Fibroblast of skin of right quadriceps (primary cell): ENCODE measurements around the gene GOLGA6A.
"Not testable (repeated sequence)": the region's sequence is repeated elsewhere in the genome, so short reads cannot be mapped to it uniquely, and the experiment has no call there.

ENCODE experiments used
- DNase-seq: peaks from one replicate; pipeline ENCODE4 v3.0.0-alpha.2; 2013

GOLGA6A gene

DNA sequence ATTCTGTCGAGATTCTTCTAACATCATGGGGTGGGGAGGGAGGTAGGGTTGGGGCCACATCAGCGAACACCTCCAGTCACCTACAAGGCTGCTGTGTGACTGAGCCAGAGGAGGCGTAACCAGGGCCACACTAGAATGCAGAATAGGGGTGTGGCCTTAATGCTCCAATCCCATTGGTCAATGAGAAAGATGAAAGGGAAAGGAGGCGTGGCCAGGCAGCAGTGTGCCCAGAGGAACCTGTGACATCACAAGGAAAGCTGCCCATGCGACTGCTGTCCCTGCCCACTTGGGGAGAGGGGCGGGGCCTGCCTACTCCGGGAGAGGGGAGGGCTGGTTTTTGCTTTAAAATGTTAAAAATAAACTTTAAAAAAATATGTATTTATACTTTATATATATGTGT is at the start of gene GOLGA6A:
GOLGA6A (minus strand) TSS at position 101 of the 400 bp plus-strand sequence; CDS start at position 60, 41 bp downstream.
- DNase-seq = not testable (repeated sequence)

DNA sequence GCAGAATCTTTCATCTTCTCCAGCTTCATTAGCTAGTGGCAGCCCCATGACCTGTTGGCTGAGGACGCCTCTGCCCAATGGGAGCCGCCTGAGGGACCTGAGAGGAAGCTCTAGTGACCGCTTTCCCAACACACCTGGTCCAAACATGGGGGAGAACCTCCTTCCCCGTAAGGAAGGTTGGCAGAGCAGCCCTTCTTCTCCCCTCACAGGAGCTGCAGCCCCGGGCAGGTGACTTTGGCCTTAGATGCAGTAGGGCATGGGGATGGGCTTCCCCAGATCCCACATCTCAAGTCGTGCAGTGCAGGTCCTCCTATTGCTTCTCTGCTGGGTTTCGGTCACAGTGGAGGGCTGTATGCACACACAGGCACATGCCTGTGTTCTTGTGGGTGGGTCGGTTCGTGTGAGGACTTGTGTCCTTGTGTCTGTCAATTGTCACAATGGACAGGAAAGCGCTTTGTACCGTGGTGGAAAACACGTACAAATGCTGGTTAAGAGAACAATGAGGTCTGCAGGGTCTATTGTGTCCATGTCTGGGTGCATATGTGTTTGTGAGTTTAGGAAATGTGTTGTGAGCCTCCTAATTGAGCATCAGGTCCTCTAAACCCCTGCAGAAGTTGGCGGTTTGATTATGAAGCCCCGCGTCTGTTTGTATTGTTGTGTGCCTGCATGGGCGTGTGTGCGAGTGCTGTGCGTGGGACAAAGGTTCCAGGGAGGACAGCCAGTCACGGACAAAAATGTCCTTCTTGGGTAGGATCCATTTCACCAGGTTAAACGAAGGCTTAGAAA is 49.5 kb upstream of the GOLGA6A start:
- no peak for DNase-seq

- DNase-seq = no peak
These were observed 48.7 kb upstream of the GOLGA6A start for GRCh38 chr15:74130849-74131627.

GRCh38 chr15:74130155-74130848 is 48.0 kb upstream of the GOLGA6A start, which contains the start of gene ISLR2:
ISLR2 (plus strand) TSS chr15:74130586; CDS start chr15:74132755, 2,169 bp downstream.
- no peak for DNase-seq

DNA sequence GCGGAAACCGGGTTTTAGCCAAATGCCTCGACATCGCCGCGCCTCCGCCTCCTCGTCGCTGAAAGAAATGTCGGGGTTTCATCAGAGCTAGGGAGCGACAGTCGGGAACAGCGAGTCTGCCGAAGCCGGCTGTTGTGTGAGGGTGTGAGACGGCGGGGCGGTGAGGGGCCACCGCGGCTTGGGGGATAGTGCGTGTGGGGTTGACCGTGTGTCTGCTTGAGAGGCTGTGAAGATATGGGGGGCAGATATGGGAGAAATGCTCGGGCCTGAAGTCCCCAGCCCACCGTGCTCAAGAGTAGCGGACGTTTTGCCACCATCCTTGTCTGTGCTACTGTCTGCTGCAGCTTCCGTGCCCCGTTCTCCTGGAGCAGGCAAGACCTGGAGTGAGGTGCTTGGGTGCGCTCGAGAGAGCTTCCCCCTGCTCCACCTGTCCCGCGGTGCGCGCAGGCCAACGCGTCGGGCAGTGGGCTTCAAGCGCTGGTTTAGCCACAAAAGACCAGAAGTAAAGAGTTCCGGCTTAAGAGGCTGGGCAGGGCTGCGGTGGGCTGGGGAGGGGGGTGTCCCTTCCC is 47.3 kb upstream of the GOLGA6A start:
- no peak for DNase-seq

- DNase-seq = no peak
These were observed 46.6 kb upstream of the GOLGA6A start for GRCh38 chr15:74128785-74129585.

- DNase-seq = no peak
These were observed 45.8 kb upstream of the GOLGA6A start for GRCh38 chr15:74127954-74128784.

- DNase-seq = peak; percentile 83
These were observed 45.1 kb upstream of the GOLGA6A start for GRCh38 chr15:74127255-74127953.

- DNase-seq = peak; percentile 33
These were observed 42.4 kb upstream of the GOLGA6A start for GRCh38 chr15:74124759-74125158.

DNA sequence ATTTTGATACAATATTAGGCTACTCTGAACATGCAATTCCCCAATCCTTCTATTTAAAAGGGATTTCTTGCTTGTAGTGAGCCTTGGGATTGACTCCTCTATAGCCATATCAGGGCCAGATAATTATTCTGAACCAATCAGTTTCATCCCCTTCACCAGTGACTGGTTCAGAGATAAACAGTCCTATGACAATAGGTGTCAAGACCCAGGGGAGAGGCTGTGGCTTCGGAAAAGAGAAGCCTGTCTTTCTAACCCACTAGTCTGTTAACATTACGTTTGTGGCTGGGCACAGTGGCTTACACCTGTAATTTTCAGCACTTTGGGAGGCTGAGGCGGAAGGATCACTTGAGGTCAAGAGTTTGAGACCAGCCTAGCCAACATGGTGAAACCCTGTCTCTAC is 41.8 kb upstream of the GOLGA6A start:
- no peak for DNase-seq

DNA sequence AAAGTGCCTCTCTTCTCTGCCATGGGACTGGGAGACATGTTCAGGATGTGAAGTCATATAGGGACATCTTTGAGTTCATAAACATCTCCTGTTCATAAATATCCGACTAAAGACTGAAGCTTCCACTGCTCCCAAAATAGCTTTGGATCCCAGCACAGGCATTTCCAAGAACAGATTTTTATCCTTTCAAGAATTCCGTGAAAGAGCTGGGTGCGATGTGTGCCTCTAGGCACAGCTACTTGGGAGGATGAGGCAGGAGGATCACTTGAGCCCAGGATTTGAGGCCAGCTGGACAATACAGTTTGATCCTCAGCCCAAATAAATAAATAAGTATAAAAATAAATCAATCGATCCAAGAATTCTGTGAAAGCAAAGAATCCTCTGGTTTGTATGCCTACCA is 41.3 kb upstream of the GOLGA6A start:
- no peak for DNase-seq

DNA sequence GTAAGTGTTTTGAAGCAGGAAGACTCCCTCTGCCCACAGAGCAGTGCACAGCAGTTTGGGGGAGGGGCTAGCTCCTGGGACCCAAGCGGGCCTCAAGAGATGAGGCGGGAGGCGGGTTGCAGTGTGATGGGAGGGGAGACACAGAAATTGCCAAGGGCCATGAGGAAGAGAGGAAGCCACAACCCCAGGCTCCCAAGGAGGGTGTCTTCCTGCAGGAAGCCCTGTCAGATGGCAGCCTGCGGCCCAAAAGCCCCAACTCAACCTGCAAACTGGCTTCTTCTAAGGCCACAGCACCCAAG is 40.7 kb upstream of the GOLGA6A start:
- DNase-seq = no peak

- DNase-seq = no peak
These were observed 40.2 kb upstream of the GOLGA6A start for GRCh38 chr15:74122403-74123130.

- DNase-seq = no peak
These were observed 39.5 kb upstream of the GOLGA6A start for GRCh38 chr15:74121858-74122257.

- no peak for DNase-seq
These were observed 38.7 kb upstream of the GOLGA6A start for GRCh38 chr15:74121039-74121438.

- no peak for DNase-seq
These were observed 38.1 kb upstream of the GOLGA6A start for GRCh38 chr15:74120426-74120825.

GRCh38 chr15:74109713-74110112 is 27.4 kb upstream of the GOLGA6A start:
- no peak for DNase-seq

GRCh38 chr15:74108611-74109010 is 26.3 kb upstream of the GOLGA6A start:
- DNase-seq = not testable (repeated sequence)

GRCh38 chr15:74108111-74108510 is 25.8 kb upstream of the GOLGA6A start:
- no peak for DNase-seq
